Measurements from ENCODE around the gene TOLLIP.

Gene TOLLIP

DNA sequence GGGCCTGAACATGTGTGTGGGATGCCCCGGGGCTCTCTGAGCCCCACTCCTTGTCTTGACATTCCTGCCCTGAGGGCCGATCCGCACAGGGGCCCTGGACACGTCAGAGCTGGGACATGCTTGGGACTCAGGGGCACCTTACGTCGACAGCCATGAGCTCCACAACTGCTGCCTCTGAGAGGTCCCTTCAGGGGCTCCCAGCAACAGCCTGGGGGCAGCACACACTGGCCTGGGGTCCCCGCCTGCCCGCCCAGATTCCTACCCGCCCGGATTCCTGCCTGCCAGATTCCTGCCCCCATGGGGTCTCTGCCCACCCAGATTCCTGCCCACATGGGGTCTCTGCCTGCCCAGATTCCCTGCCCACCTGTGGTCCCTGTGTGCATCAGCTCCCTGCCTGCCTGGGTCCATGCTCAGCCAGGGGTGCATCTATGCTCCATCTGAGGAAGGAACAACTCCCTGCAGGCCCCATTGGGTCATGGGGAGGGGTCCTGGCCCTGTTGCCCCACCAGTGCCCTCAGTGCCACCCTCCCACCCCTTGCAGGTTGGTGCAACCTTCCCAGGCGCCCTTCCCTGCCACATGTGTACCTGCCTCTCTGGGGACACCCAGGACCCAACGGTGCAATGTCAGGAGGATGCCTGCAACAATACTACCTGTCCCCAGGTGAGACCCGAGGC lies 50.9 kb downstream of the TOLLIP start:
- Histone ChIP-seq H2BK5ac (ENCODE audit: low read length) (peak overlapping the region; percentile 0), H3K4ac (ENCODE audit: low read length) (no peak overlapping the region), H3K18ac (ENCODE audit: low read length) (no peak overlapping the region), H4K8ac (ENCODE audit: low read depth, low read length) (no peak overlapping the region), H4K91ac (ENCODE audit: low read depth, low read length, poor library complexity) (no peak overlapping the region), H3K9ac (ENCODE audit: low read depth, low read length, poor library complexity) (peak overlapping the region; percentile 44), H3K9me3 (replicated peaks in 1 of 2; ENCODE audit: control insufficient read depth in 2 of 2, insufficient read depth in 1 of 2, low read depth in 1 of 2, low read length in 2 of 2) (no peaks in the 10 kb centered on the region), H2AFZ (ENCODE audit: low read length) (no peak overlapping the region), H2BK12ac (ENCODE audit: low read length) (no peak overlapping the region), H2BK15ac (ENCODE audit: low read length) (no peak overlapping the region), H3K23ac (ENCODE audit: low read depth, low read length, poor library complexity) (no peak overlapping the region), H3K27ac (replicated peaks; ENCODE audit: low read length) (no peak overlapping the region), H3K4me2 (ENCODE audit: insufficient read depth, low read length, poor library complexity, severe bottlenecking) (no peak overlapping the region), H3K27me3 (ENCODE audit: control insufficient read depth in 3 of 3, insufficient read depth in 3 of 3, low read depth in 1 of 3, low read length in 3 of 3) (no peaks in the 10 kb centered on the region), H3K36me3 (replicated peaks in 1 of 2; ENCODE audit: control insufficient read depth in 2 of 2, insufficient read depth in 2 of 2, low read length in 2 of 2) (no peaks in the 10 kb centered on the region), H3K4me3 (ENCODE audit: low read length in 2 of 2) (no peak overlapping the region), H2AK5ac (ENCODE audit: low read depth, low read length) (peak overlapping the region; percentile 84), H3K4me1 (ENCODE audit: control insufficient read depth in 2 of 2, insufficient read depth in 1 of 2, low read depth in 1 of 2, low read length in 2 of 2) (peaks cover 6 to 15% of the 10 kb centered on the region in 2 donors), H2BK120ac (ENCODE audit: low read depth, low read length) (no peak overlapping the region), H3K79me1 (ENCODE audit: low read depth, low read length) (peaks cover 2% of the 10 kb centered on the region), H3K14ac (ENCODE audit: low read length) (no peak overlapping the region)
- no CpG with 5 or more reads among the region's 13 CpGs for WGBS, 2 donors (ENCODE audit: extremely low coverage in 2 of 2, insufficient read length in 2 of 2, insufficient replicate concordance in 1 of 2)
- DNase-seq (ENCODE audit: low spot score): no peak

DNA sequence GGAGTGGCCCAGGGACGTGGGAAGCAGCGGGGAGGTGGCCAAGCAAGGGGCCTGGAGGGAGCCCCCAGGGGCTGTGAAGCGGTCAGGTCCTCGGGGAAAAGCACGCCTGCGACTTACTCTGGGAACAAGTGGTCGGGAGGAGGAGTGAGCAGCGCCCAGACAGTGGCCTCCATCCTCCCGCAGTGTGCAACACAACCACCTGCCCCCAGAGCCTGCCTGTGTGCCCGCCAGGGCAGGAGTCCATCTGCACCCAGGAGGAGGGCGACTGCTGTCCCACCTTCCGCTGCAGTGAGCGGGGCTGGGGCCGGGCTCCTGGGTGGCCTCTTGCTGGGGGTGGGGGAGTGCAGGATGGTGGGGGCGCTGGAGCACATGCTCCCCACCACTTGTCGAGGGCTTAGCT lies 51.5 kb downstream of the TOLLIP start:
- H3K4me3 ChIP-seq (ENCODE audit: low read length in 2 of 2): no peak overlapping the region
- H3K79me1 ChIP-seq (ENCODE audit: low read depth, low read length): peaks cover 2% of the 10 kb centered on the region
- no peak overlapping the region for H3K27ac ChIP-seq (replicated peaks; ENCODE audit: low read length)
- DNase-seq (ENCODE audit: low spot score): no peak
- H3K4ac ChIP-seq (ENCODE audit: low read length): no peak overlapping the region
- H3K36me3 ChIP-seq (replicated peaks in 1 of 2; ENCODE audit: control insufficient read depth in 2 of 2, insufficient read depth in 2 of 2, low read length in 2 of 2): no peaks in the 10 kb centered on the region
- H3K18ac ChIP-seq (ENCODE audit: low read length): peak overlapping the region; percentile 38
- no peak overlapping the region for H2BK12ac ChIP-seq (ENCODE audit: low read length)
- H3K27me3 ChIP-seq (ENCODE audit: control insufficient read depth in 3 of 3, insufficient read depth in 3 of 3, low read depth in 1 of 3, low read length in 3 of 3): no peaks in the 10 kb centered on the region
- no peak overlapping the region for H3K4me2 ChIP-seq (ENCODE audit: insufficient read depth, low read length, poor library complexity, severe bottlenecking)
- no peak overlapping the region for H3K14ac ChIP-seq (ENCODE audit: low read length)
- H4K91ac ChIP-seq (ENCODE audit: low read depth, low read length, poor library complexity): no peak overlapping the region
- H2AFZ ChIP-seq (ENCODE audit: low read length): no peak overlapping the region
- no peak overlapping the region for H2BK120ac ChIP-seq (ENCODE audit: low read depth, low read length)
- WGBS, 2 donors (ENCODE audit: extremely low coverage in 2 of 2, insufficient read length in 2 of 2, insufficient replicate concordance in 1 of 2): no CpG with 5 or more reads among the region's 16 CpGs
- H3K23ac ChIP-seq (ENCODE audit: low read depth, low read length, poor library complexity): no peak overlapping the region
- H3K9ac ChIP-seq (ENCODE audit: low read depth, low read length, poor library complexity): peak overlapping the region; percentile 60
- peaks cover 0 to 2% of the 10 kb centered on the region in 2 donors for H3K9me3 ChIP-seq (replicated peaks in 1 of 2; ENCODE audit: control insufficient read depth in 2 of 2, insufficient read depth in 1 of 2, low read depth in 1 of 2, low read length in 2 of 2)
- H4K8ac ChIP-seq (ENCODE audit: low read depth, low read length): no peak overlapping the region
- H3K4me1 ChIP-seq (ENCODE audit: control insufficient read depth in 2 of 2, insufficient read depth in 1 of 2, low read depth in 1 of 2, low read length in 2 of 2): peaks cover 6 to 12% of the 10 kb centered on the region in 2 donors
- H2BK15ac ChIP-seq (ENCODE audit: low read length): peak overlapping the region; percentile 49
- peak overlapping the region; percentile 84 for H2AK5ac ChIP-seq (ENCODE audit: low read depth, low read length)
- no peak overlapping the region for H2BK5ac ChIP-seq (ENCODE audit: low read length)

DNA sequence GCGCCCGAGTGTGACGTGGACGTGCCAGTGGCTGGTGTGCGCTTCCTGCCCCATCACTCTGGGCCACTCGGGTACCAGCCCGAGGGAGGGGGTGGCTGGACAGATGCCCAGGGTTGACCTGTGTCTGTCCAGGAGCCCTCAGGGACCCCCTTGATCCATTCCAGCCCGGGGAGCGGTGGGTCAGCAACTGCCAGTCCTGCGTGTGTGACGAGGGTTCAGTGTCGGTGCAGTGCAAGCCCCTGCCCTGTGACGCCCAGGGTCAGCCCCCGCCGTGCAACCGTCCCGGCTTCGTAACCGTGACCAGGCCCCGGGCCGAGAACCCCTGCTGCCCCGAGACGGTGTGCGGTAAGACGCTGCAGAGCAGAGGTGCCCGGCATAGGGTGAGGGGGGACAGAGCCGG lies 52.1 kb downstream of the TOLLIP start:
- Histone ChIP-seq H3K27me3 (ENCODE audit: control insufficient read depth in 3 of 3, insufficient read depth in 3 of 3, low read depth in 1 of 3, low read length in 3 of 3) (no peaks in the 10 kb centered on the region), H2BK15ac (ENCODE audit: low read length) (peak overlapping the region; percentile 94), H4K8ac (ENCODE audit: low read depth, low read length) (no peak overlapping the region), H3K18ac (ENCODE audit: low read length) (peak overlapping the region; percentile 71), H2AFZ (ENCODE audit: low read length) (no peak overlapping the region), H4K91ac (ENCODE audit: low read depth, low read length, poor library complexity) (no peak overlapping the region), H2BK120ac (ENCODE audit: low read depth, low read length) (no peak overlapping the region), H3K23ac (ENCODE audit: low read depth, low read length, poor library complexity) (peak overlapping the region; percentile 73), H3K36me3 (replicated peaks in 1 of 2; ENCODE audit: control insufficient read depth in 2 of 2, insufficient read depth in 2 of 2, low read length in 2 of 2) (no peaks in the 10 kb centered on the region), H3K9ac (ENCODE audit: low read depth, low read length, poor library complexity) (peak overlapping the region; percentile 60), H2BK12ac (ENCODE audit: low read length) (no peak overlapping the region), H3K4me2 (ENCODE audit: insufficient read depth, low read length, poor library complexity, severe bottlenecking) (no peak overlapping the region), H3K27ac (replicated peaks; ENCODE audit: low read length) (no peak overlapping the region), H3K79me1 (ENCODE audit: low read depth, low read length) (peaks cover 2% of the 10 kb centered on the region), H2BK5ac (ENCODE audit: low read length) (peak overlapping the region; percentile 39), H3K4ac (ENCODE audit: low read length) (peak overlapping the region; percentile 66), H2AK5ac (ENCODE audit: low read depth, low read length) (peak overlapping the region; percentile 84), H3K4me1 (ENCODE audit: control insufficient read depth in 2 of 2, insufficient read depth in 1 of 2, low read depth in 1 of 2, low read length in 2 of 2) (peaks cover 6 to 9% of the 10 kb centered on the region in 2 donors), H3K9me3 (replicated peaks in 1 of 2; ENCODE audit: control insufficient read depth in 2 of 2, insufficient read depth in 1 of 2, low read depth in 1 of 2, low read length in 2 of 2) (peaks cover 0 to 2% of the 10 kb centered on the region in 2 donors), H3K14ac (ENCODE audit: low read length) (no peak overlapping the region), H3K4me3 (ENCODE audit: low read length in 2 of 2) (no peak overlapping the region)
- no CpG with 5 or more reads among the region's 27 CpGs for WGBS, 2 donors (ENCODE audit: extremely low coverage in 2 of 2, insufficient read length in 2 of 2, insufficient replicate concordance in 1 of 2)
- DNase-seq (ENCODE audit: low spot score): no peak

GRCh38 chr11:1256257-1257045 lies 53.0 kb downstream of the TOLLIP start:
- H2BK12ac ChIP-seq (ENCODE audit: low read length): no peak overlapping the region
- no CpG with 5 or more reads among the region's 26 CpGs for WGBS, 2 donors (ENCODE audit: extremely low coverage in 2 of 2, insufficient read length in 2 of 2, insufficient replicate concordance in 1 of 2)
- peaks cover 2% of the 10 kb centered on the region for H3K79me1 ChIP-seq (ENCODE audit: low read depth, low read length)

More at GRCh38 chr11:1256257-1257045, 53.0 kb downstream of the TOLLIP start:
- peak overlapping the region; percentile 81 for H2AK5ac ChIP-seq (ENCODE audit: low read depth, low read length)
- H3K14ac ChIP-seq (ENCODE audit: low read length): no peak overlapping the region
- peaks cover 0 to 7% of the 10 kb centered on the region in 2 donors for H3K9me3 ChIP-seq (replicated peaks in 1 of 2; ENCODE audit: control insufficient read depth in 2 of 2, insufficient read depth in 1 of 2, low read depth in 1 of 2, low read length in 2 of 2)
- H3K27ac ChIP-seq (replicated peaks; ENCODE audit: low read length): no peak overlapping the region
- no peak overlapping the region for H2AFZ ChIP-seq (ENCODE audit: low read length)
- peak overlapping the region; percentile 71 for H3K18ac ChIP-seq (ENCODE audit: low read length)
- no peak overlapping the region for H3K4me3 ChIP-seq (ENCODE audit: low read length in 2 of 2)
- H3K23ac ChIP-seq (ENCODE audit: low read depth, low read length, poor library complexity): no peak overlapping the region
- H4K8ac ChIP-seq (ENCODE audit: low read depth, low read length): no peak overlapping the region
- H3K4me1 ChIP-seq (ENCODE audit: control insufficient read depth in 2 of 2, insufficient read depth in 1 of 2, low read depth in 1 of 2, low read length in 2 of 2): peaks cover 0 to 3% of the 10 kb centered on the region in 2 donors
- H3K4ac ChIP-seq (ENCODE audit: low read length): no peak overlapping the region
- no peaks in the 10 kb centered on the region for H3K27me3 ChIP-seq (ENCODE audit: control insufficient read depth in 3 of 3, insufficient read depth in 3 of 3, low read depth in 1 of 3, low read length in 3 of 3)
- H4K91ac ChIP-seq (ENCODE audit: low read depth, low read length, poor library complexity): peak overlapping the region; percentile 53
- peak overlapping the region; percentile 39 for H2BK5ac ChIP-seq (ENCODE audit: low read length)
- no peak overlapping the region for H3K9ac ChIP-seq (ENCODE audit: low read depth, low read length, poor library complexity)
- H2BK15ac ChIP-seq (ENCODE audit: low read length): peak overlapping the region; percentile 94
- H2BK120ac ChIP-seq (ENCODE audit: low read depth, low read length): no peak overlapping the region
- H3K36me3 ChIP-seq (replicated peaks in 1 of 2; ENCODE audit: control insufficient read depth in 2 of 2, insufficient read depth in 2 of 2, low read length in 2 of 2): no peaks in the 10 kb centered on the region
- DNase-seq (ENCODE audit: low spot score): no peak
- H3K4me2 ChIP-seq (ENCODE audit: insufficient read depth, low read length, poor library complexity, severe bottlenecking): no peak overlapping the region
